ENCODE results near the gene MOCOS.

Gene MOCOS

GRCh38 chr18:36309436-36310391 is 122.4 kb downstream of the MOCOS start:
- DNase-seq = no peak

GRCh38 chr18:36311026-36311570 is 123.8 kb downstream of the MOCOS start:
- no peak for DNase-seq
- peaks cover 3% of the 10 kb centered on the region for H3K27me3 ChIP-seq (replicated peaks; ENCODE audit: control insufficient read depth, insufficient read depth, low read length, poor library complexity, severe bottlenecking)
- H3K9me3 ChIP-seq (ENCODE audit: control insufficient read depth, low read length) = no peaks in the 10 kb centered on the region
- H3K4me1 ChIP-seq (ENCODE audit: control insufficient read depth, insufficient read depth, low read length, poor library complexity, severe bottlenecking) = no peaks in the 10 kb centered on the region
- H3K36me3 ChIP-seq (ENCODE audit: control insufficient read depth, insufficient read depth, low read length) = no peaks in the 10 kb centered on the region
- H3K27ac ChIP-seq (ENCODE audit: insufficient read depth, low read length, poor library complexity, severe bottlenecking) = no peak overlapping the region
- no peak overlapping the region for H3K4me3 ChIP-seq (ENCODE audit: insufficient read depth, low read depth, low read length, poor library complexity, severe bottlenecking)

More at GRCh38 chr18:36309436-36310391, 122.4 kb downstream of the MOCOS start:
- no peaks in the 10 kb centered on the region for H3K36me3 ChIP-seq (ENCODE audit: control insufficient read depth, insufficient read depth, low read length)
- H3K27ac ChIP-seq (ENCODE audit: insufficient read depth, low read length, poor library complexity, severe bottlenecking) = no peak overlapping the region
- H3K4me1 ChIP-seq (ENCODE audit: control insufficient read depth, insufficient read depth, low read length, poor library complexity, severe bottlenecking) = no peaks in the 10 kb centered on the region
- H3K27me3 ChIP-seq (replicated peaks; ENCODE audit: control insufficient read depth, insufficient read depth, low read length, poor library complexity, severe bottlenecking) = peaks cover 3% of the 10 kb centered on the region
- no peaks in the 10 kb centered on the region for H3K9me3 ChIP-seq (ENCODE audit: control insufficient read depth, low read length)
- no peak overlapping the region for H3K4me3 ChIP-seq (ENCODE audit: insufficient read depth, low read depth, low read length, poor library complexity, severe bottlenecking)

- Histone ChIP-seq H3K27ac (ENCODE audit: insufficient read depth, low read length, poor library complexity, severe bottlenecking) (no peak overlapping the region), H3K9me3 (ENCODE audit: control insufficient read depth, low read length) (no peaks in the 10 kb centered on the region), H3K4me1 (ENCODE audit: control insufficient read depth, insufficient read depth, low read length, poor library complexity, severe bottlenecking) (no peaks in the 10 kb centered on the region), H3K27me3 (replicated peaks; ENCODE audit: control insufficient read depth, insufficient read depth, low read length, poor library complexity, severe bottlenecking) (peaks cover 3% of the 10 kb centered on the region), H3K4me3 (ENCODE audit: insufficient read depth, low read depth, low read length, poor library complexity, severe bottlenecking) (no peak overlapping the region), H3K36me3 (ENCODE audit: control insufficient read depth, insufficient read depth, low read length) (no peaks in the 10 kb centered on the region)
- DNase-seq = no peak
These were observed 125.6 kb downstream of the MOCOS start for GRCh38 chr18:36312806-36313395.

GRCh38 chr18:36314098-36314497 is 126.8 kb downstream of the MOCOS start:
- H3K4me3 ChIP-seq (ENCODE audit: insufficient read depth, low read depth, low read length, poor library complexity, severe bottlenecking) = no peak overlapping the region
- no peaks in the 10 kb centered on the region for H3K36me3 ChIP-seq (ENCODE audit: control insufficient read depth, insufficient read depth, low read length)
- no peak for DNase-seq
- no peak overlapping the region for H3K27ac ChIP-seq (ENCODE audit: insufficient read depth, low read length, poor library complexity, severe bottlenecking)
- H3K27me3 ChIP-seq (replicated peaks; ENCODE audit: control insufficient read depth, insufficient read depth, low read length, poor library complexity, severe bottlenecking) = no peaks in the 10 kb centered on the region
- no peaks in the 10 kb centered on the region for H3K9me3 ChIP-seq (ENCODE audit: control insufficient read depth, low read length)
- H3K4me1 ChIP-seq (ENCODE audit: control insufficient read depth, insufficient read depth, low read length, poor library complexity, severe bottlenecking) = no peaks in the 10 kb centered on the region

- Histone ChIP-seq H3K9me3 (ENCODE audit: control insufficient read depth, low read length) (no peaks in the 10 kb centered on the region), H3K27ac (ENCODE audit: insufficient read depth, low read length, poor library complexity, severe bottlenecking) (no peak overlapping the region), H3K27me3 (replicated peaks; ENCODE audit: control insufficient read depth, insufficient read depth, low read length, poor library complexity, severe bottlenecking) (no peaks in the 10 kb centered on the region), H3K4me1 (ENCODE audit: control insufficient read depth, insufficient read depth, low read length, poor library complexity, severe bottlenecking) (no peaks in the 10 kb centered on the region), H3K36me3 (ENCODE audit: control insufficient read depth, insufficient read depth, low read length) (no peaks in the 10 kb centered on the region), H3K4me3 (ENCODE audit: insufficient read depth, low read depth, low read length, poor library complexity, severe bottlenecking) (no peak overlapping the region)
- DNase-seq = no peak
These were observed 127.5 kb downstream of the MOCOS start for GRCh38 chr18:36314754-36315153.

- Histone ChIP-seq H3K27ac (ENCODE audit: insufficient read depth, low read length, poor library complexity, severe bottlenecking) (no peak overlapping the region), H3K4me3 (ENCODE audit: insufficient read depth, low read depth, low read length, poor library complexity, severe bottlenecking) (no peak overlapping the region), H3K27me3 (replicated peaks; ENCODE audit: control insufficient read depth, insufficient read depth, low read length, poor library complexity, severe bottlenecking) (no peaks in the 10 kb centered on the region)
These were observed 128.4 kb downstream of the MOCOS start for GRCh38 chr18:36315736-36316135.

GRCh38 chr18:36316246-36316645 is 128.9 kb downstream of the MOCOS start:
- Histone ChIP-seq H3K27ac (ENCODE audit: insufficient read depth, low read length, poor library complexity, severe bottlenecking) (no peak overlapping the region), H3K4me1 (ENCODE audit: control insufficient read depth, insufficient read depth, low read length, poor library complexity, severe bottlenecking) (no peaks in the 10 kb centered on the region), H3K27me3 (replicated peaks; ENCODE audit: control insufficient read depth, insufficient read depth, low read length, poor library complexity, severe bottlenecking) (no peaks in the 10 kb centered on the region), H3K36me3 (ENCODE audit: control insufficient read depth, insufficient read depth, low read length) (no peaks in the 10 kb centered on the region), H3K9me3 (ENCODE audit: control insufficient read depth, low read length) (no peaks in the 10 kb centered on the region), H3K4me3 (ENCODE audit: insufficient read depth, low read depth, low read length, poor library complexity, severe bottlenecking) (no peak overlapping the region)
- DNase-seq = no peak

More at GRCh38 chr18:36315736-36316135, 128.4 kb downstream of the MOCOS start:
- no peak for DNase-seq
- Histone ChIP-seq H3K9me3 (ENCODE audit: control insufficient read depth, low read length) (no peaks in the 10 kb centered on the region), H3K36me3 (ENCODE audit: control insufficient read depth, insufficient read depth, low read length) (no peaks in the 10 kb centered on the region), H3K4me1 (ENCODE audit: control insufficient read depth, insufficient read depth, low read length, poor library complexity, severe bottlenecking) (no peaks in the 10 kb centered on the region)
